Measurements from ENCODE around the gene CPED1.

Gene CPED1

DNA sequence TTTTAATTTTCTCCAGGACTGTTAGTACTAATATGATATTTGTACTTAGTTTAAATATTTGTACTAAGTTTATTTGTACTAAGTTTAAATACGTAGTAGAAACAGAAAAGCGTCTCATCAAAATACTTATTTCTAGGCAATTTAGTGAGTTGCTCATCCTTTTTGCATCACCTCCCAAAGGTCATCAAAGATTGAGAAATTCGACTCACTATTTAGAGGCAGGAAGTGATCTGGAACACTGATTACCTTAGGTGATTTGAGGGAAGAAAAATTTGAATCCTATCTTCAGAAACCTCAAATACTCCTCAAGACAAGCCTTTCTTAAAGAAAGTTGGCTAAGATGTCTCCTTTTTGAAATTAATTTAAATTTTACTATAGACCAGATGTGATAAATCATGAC, 354.8 kb downstream of the CPED1 start:
- DNase-seq (ENCODE audit: extremely low read depth, low read depth), result no peak

DNA sequence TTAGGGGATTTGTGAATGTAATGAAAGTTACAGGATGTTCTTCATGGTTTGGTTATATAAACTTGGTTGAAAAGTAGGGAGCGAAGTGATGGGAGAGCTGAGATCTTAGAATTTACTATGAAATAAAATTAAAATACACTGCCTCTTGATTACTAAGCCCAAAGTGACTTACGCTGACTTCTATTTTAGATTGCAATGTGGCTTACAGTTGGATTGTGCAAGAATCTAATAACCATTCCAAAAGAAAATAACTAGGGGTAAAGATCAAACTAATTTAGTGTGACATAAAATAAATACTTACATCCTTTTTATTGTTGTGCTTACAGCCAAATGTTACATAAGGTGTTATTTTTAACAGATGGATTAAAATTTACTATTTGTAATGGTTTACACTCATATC, 355.6 kb downstream of the CPED1 start:
- TF ChIP-seq, protein P1, sequence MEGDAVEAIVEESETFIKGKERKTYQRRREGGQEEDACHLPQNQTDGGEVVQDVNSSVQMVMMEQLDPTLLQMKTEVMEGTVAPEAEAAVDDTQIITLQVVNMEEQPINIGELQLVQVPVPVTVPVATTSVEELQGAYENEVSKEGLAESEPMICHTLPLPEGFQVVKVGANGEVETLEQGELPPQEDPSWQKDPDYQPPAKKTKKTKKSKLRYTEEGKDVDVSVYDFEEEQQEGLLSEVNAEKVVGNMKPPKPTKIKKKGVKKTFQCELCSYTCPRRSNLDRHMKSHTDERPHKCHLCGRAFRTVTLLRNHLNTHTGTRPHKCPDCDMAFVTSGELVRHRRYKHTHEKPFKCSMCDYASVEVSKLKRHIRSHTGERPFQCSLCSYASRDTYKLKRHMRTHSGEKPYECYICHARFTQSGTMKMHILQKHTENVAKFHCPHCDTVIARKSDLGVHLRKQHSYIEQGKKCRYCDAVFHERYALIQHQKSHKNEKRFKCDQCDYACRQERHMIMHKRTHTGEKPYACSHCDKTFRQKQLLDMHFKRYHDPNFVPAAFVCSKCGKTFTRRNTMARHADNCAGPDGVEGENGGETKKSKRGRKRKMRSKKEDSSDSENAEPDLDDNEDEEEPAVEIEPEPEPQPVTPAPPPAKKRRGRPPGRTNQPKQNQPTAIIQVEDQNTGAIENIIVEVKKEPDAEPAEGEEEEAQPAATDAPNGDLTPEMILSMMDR (IDR thresholded peaks at IDR 0.05; ENCODE audit: low read depth, low read length), result no peak
- DNase-seq (ENCODE audit: extremely low read depth, low read depth), result no peak

More for the DNA sequence above, 354.8 kb downstream of the CPED1 start:
- TF ChIP-seq, protein P1 (IDR thresholded peaks at IDR 0.05; ENCODE audit: low read depth, low read length), result no peak

DNA sequence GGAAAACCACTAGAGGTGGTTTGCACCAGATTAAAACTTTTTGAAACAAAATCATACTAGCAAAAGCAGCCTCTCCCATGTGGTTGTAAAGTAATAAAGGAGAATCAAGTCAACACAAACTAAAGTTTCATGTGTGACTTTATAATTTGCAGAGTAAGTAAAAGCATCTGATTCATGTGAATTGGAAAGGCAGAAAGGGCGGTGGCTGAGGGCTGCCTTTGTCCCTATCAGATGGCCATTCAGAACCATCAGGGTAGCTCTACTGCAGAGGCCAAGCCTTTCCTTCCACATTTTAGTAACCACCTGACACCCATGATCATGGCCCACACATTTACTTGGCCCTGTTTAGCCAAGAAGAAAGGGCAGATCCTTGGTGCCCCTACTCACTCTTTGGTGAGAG, 356.0 kb downstream of the CPED1 start:
- DNase-seq (ENCODE audit: extremely low read depth, low read depth), result no peak
- TF ChIP-seq, protein P1 (IDR thresholded peaks at IDR 0.05; ENCODE audit: low read depth, low read length), result no peak

All from AG09319 (cell line).